HG03280 (cell line): Measurements from ENCODE around the gene TLDC2.

Experiments used
- ATAC-seq: cut with Tn5 transposase; IDR thresholded peaks from one replicate; pipeline ENCODE4 v1.9.1; 2021; ENCODE audit warnings: mild to moderate bottlenecking, moderate library complexity; ENCODE audit not compliant: unreplicated experiment

TLDC2 gene

DNA sequence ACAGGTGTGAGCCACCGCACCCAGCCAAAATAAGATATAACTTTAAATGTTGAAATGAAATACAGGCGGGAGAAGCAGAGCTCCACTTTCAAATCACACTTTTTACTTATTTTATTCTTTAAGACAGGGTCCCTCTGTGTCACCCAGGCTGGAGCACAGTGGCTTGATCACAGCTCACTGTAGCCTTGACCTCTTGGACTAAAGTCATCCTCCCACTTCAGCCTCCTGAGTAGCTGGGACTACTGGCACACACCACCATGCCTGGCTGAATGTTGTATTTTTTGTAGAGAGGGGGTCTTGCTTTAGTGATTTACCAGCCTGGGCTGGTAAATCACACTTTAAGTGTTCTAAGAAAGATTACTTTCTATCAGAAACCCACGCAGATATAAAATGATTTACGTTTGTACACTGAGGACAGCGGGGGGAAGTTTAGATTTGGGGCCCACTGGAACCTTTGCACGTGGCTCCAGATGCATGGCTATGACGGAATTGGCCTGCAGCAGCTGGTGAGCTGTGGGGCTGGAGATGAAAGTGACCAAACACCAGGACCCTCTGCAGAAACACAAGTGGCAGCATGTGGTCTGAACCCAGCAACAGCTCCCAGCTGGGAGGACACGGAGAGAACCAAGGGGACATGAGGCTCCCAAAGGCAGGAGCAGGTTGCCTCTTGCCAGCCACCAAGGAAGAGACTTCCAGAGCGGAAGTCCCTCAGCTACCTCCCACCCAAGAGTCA lies 26.4 kb upstream of the TLDC2 start:
- ATAC-seq, result no peak

DNA sequence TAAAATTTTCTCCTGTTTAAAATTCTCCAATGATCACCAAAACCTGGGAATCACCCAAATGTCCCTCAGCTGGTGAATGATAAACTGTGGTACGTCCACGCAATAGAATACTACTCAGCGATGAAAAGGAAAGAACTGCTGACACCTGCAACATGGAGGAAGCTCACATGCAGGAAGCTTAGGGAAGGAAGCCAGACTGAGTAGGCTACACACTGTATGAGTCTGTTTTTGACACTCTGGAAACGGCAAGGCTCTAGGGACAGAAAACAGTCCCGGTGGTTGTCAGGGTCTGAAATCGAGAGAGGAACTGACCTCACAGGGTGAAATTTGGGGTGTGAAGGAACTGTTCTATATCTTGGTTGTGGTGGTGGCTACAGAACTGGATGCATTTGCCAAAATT lies 25.2 kb upstream of the TLDC2 start:
- no peak for ATAC-seq

DNA sequence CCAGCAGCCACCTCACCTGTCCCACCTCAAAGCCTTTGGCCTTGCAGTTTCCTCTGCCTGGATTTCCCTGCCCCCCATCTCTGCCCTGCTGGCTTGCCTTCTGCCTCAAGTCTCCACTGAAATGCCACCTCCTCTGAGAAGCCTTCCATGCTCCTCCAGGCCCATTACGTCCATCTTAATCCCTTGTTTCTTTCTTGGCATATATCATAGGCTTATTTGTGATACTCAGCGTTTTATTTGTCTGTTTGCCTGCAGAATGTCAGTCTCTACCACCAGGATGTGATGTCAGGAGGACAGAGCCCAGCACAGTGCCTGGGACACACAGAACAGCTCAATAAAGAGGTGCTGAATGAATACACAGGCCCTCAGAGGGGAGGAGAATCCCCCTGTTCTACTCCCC lies 24.4 kb upstream of the TLDC2 start:
- ATAC-seq, result no peak

DNA sequence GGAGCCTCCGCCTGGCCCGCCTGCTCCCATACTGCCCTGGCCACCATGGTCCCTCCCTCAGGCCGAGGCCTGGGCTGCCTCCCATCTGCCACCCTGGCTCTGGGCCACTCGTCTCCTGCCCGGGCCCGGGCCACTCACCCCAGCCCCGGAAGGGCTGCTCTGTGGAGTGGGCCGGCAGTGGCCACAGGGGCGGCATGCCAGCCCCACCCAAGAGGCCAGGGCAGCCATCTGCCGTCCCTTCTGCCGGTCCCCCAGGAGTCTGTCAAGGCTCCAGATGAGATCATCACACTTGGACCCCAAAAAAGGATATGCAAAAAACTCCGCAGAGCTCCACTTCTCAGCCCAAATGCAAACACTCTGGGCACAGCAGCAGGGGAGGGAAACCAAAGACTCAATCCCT lies 23.8 kb upstream of the TLDC2 start:
- no peak for ATAC-seq

GRCh38 chr20:36854348-36855240 lies 21.3 kb upstream of the TLDC2 start:
- no peak for ATAC-seq

- no peak for ATAC-seq
Measured at GRCh38 chr20:36855241-36855657, 20.7 kb upstream of the TLDC2 start.

- ATAC-seq, result no peak
Measured at GRCh38 chr20:36856195-36856594, 19.7 kb upstream of the TLDC2 start.

DNA sequence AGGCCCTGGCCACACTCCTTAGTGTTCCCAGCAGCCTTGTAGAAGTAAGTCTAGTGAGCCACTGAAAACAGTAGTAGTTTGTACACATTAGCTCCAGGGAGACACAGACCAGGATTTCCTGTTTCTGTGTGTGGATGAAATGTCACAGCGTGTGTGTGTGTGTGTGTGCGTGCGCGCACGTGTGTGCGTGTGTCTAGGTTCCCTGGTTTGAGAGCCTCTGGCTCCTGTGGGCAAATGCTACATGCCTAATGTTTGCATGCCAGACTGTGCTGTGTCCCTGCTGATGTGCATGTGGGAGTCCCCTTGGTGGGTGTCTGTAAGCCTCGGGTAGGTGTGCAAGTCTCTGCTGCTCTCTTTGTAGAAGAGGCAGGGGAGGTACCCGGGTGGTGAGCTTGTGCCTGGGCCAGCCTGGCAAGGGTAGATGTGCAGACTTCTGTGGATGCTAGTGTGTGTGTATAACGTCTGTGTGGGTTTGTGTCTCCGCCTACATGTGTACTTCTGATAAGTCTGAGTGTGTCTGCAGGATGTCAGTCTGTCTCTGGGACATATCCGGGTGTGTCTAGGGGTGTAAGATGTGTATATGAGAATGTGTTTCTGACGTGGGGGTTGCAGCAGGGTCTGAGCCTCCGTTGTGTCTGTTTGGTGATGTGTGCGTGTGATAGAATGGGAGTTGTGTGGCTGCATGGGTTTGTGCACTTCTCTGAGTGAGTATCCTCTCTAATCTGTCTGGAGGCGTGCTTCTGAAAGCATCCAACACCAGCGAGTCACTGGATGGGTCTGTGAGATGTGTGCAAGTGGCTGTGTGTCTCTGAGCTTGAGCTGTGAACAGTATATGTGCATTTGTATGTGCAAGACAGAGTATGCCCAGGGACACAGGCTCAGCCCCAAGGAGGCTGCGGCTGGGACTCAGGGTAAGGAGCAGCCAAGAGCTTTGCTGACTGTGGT lies 19.0 kb upstream of the TLDC2 start:
- ATAC-seq, result no peak

DNA sequence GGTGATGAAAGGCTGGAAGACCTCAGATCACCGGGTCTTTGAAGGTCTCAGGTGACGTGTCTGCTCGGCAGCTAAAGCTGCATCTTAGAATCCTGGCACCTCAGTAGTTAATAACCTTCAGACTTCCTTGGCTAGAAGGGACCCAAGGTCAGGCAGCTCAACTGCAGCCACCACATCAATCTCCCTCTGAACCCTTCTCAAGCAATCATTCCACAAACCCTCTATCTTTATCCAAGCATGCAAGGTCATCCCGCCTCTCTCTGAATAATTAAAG lies 16.7 kb upstream of the TLDC2 start:
- no peak for ATAC-seq

DNA sequence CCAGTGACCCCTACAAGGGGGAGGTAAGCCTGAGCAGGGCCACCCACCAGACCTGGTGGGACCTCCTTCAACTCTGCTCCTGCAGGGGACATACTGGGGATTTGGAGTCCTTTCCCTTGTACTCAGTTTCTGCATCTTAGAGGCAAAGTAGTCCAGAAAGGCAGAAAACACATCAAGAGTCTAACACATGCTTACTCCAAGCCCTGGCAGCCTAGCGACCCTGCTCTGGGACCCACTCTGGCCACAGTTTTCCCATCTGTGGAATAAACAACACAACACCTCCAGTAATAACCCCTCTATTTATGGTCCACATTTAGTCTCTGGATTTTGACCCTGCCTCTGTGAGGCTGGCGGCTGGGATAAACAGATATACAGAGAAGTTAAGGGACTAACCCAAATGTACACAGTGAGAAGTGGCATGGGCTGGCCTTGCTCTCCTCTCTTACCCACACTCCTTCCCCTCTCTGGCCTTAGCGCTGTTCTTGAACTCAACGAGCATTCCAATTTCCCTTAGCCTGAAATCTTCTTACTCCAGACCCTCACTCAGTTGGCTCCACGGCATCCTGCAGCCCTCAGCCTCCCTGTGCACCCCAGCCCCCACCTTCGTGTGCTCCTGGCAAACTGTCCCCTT lies 16.1 kb upstream of the TLDC2 start:
- no peak for ATAC-seq

GRCh38 chr20:36860339-36860738 lies 15.6 kb upstream of the TLDC2 start:
- no peak for ATAC-seq

DNA sequence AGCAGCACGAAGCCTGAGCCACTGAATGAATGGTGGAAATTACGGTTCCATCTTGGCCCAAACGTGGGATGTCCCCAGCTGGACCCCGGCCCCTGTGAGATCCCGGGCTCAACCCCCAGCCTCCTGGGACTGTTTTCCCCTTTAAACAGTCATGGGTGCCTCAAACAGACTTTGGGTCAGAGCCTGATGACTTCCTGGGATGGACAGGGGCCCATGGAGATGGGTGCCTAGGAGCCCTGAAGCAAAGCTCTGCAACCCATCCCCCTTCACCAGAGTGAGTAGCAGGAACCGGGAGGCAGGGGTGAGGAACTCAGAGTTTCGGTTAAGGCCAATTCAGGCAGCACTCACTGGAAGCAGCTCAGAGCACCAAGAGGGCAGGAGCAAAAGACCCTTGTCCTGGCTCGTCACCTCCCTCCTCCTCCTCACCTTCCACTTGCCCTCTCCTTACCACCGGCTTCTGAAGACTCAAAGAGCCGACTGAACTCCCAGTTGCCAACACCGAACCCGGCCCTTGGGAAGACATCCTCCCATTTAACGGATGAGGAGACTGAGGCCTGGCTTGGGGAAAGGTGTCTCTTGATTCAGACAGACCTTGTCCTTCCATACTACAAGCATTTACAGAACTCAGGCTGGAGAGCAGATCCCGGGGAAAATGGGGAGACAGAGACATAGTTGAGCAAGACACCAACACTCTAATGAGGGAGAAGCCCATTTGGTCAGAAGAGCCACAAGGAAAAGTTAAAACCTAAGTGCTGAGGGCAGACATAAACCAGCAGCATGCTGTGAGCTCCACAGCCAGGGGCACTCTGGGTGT lies 14.9 kb upstream of the TLDC2 start:
- ATAC-seq, result no peak

DNA sequence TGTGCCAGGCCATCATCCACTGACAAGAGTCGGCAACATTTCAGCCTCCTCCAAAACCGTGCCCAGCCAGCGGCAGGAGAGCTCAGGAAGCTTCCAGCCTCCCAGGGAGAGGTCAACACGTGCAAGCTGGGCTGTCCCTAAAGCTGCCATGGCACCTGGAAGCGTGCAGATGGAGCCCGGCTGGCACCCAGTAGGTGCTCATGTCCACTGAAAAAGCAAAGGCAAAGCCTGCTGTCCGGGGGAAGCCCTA lies 14.4 kb upstream of the TLDC2 start:
- ATAC-seq, result no peak

DNA sequence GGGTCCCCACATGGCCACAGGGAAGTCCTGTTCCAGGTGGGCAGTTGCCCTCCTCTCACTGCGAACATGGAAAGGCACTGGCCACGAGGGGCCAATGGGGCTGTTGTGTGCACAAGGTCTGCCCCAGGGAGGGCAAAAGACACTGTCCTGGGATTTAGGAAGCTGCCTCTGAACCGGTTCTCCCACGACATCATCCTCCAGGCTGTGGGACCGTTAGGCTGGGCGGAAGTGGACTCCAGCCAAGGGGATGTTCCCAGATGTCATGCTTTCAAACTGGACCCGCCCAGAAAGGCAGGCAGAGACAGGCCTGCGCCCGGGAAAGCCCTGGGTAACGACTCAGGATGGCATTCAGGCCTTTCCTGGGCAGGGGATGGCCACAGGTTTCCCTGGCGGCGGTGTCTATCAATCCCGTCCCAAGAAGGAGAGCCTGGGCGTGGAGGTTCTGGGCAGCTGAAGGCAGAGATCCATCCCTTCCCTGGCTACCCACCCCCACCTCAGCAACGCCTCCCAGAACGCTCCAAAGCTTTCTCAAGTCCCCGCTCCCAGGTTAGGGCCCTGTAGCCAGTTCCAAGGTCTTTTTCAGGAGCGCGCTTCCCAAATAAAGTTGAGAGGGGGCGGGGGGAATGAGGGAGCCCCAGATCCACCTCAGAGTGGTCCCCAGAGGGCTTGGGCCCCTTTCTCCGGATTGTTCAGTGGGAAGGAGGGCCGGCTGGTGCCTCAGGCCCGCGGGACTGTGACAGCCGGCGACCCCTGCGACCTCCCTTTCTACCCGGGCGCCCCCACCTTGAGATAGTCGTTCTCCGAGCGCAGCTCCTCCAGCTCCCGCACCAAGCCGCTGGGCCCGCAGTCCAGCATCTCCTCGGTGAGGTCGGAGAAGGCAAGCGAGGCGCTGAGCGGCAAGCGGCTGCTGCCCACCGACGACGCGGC lies 13.8 kb upstream of the TLDC2 start:
- no peak for ATAC-seq

DNA sequence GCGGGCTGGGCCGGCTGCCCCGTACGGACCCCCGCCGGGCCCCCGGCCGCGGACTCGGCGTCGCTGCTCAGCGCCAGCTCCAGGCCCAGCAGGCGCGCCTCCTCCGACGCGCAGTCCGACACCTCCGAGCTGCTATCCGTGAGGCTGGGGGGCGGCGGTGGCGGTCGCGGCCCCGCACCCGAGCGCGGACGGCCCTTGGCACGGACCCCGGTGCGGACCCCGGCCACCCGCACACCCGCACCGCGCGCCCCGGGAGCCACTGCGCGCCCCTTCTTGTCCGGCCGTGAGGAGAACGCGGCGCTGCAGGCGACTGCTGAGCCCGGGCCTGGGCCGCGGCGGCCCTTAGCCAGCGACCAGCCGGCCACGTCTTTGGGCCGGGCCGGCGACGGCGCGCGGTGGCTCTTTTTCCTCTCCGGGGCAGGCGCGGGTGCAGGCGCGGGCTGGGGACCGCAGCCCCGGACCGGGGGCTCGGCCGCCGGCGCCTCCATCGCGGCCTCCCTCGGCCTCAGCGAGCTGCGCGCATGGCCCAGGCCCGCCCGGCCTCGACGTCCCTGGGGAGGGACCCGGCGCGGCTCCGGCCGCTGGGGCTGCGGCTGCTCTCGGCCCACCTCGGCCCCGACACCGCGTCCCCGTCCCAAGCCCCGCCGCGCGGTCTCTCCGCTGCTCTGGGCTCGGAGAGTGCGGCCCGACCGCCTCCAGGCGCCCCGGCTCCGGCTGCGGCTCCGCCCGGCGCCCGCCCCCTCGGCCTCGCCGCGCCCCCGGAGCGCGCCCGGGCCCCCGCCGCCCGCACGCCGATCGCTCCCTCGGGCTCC lies 12.9 kb upstream of the TLDC2 start:
- ATAC-seq, result peak; percentile 49

DNA sequence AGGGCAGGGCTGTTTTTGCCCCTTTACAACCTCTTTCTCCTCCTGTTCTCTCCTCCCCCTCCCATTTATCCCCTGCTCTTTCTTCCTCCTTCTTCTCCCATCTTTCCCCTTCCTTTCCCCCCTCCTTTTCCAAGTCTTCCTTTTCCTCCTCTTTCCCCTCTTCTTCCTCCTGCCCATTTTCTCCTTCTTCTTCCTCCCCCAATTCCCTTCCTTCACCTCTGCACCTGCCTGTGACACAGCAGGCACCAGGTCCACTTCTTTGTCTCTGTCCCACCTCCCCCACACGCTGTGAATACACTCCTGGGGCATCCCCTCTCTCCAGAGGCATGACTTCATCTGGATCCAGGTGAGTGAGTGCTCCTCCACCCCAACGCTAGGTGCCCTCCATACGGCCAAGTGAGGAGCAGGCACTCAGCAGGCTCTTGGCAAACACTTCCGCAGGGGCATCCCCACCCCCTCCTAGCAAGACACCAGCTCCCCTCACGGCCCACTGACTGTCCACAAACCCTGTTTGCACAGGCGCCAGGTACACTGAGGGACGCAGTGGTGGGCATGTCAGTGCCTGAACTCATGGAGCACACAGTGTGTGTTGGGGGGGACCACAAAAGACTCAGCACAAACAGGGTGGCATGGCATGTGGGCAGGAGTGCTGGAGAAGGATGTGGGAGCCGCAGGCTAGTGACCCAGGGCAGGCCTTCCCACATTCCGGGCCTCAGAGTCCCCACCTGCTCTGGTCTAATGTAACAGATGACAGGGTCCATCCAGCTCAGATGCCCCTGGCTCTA lies 10.7 kb upstream of the TLDC2 start:
- no peak for ATAC-seq

DNA sequence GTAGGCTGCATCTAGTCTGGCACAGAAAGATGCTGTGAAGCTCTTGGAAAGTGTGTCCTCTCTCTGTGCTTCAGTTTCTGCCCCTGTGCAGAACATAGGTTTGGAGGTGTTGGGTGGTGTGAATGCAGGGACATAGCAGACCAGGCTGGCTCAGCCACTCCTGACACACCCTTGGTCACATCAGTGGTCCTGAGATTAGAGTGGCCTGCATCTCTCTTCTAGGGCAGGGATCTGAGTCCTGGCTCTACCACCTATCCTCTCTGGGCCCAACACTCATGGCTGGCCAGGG lies 10.1 kb upstream of the TLDC2 start:
- no peak for ATAC-seq

DNA sequence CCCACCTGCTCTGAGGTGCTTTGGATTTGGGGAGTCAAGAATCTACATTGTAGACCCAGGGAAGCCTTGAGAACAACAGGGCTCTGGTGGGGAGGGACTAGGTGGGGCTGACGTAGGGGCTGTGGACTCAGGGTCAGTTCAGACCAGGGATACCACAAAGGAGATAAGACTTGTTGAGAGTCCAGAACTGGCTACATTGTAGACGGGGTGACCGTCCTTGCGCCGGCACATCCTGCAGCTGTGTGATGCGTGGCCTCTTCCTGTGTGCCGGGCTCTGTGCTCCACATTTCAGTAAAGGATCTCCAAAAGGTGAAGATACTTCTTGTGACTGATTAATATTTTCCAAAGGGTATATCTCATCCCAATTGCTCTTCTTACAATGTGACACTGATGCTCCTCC lies 9.8 kb upstream of the TLDC2 start:
- no peak for ATAC-seq
